ENCODE data around the gene ZNF548.

GRCh38 chr19:57363688-57364181 lies 25.9 kb upstream of the ZNF548 start:
- TF ChIP-seq CTCF (conservative IDR thresholded peaks at IDR 0.05; ENCODE audit: low read length) (no peak), EZH2phosphoT487 (IDR thresholded peaks at IDR 0.05; ENCODE audit: borderline replicate concordance, low read depth, low read length) (no peak)

All from OCI-LY7 (cell line).